ENCODE measurements around the gene TTK.
"Not testable (repeated sequence)": the region's sequence is repeated elsewhere in the genome, so short reads cannot be mapped to it uniquely, and the experiment has no call there.

The TTK gene

DNA sequence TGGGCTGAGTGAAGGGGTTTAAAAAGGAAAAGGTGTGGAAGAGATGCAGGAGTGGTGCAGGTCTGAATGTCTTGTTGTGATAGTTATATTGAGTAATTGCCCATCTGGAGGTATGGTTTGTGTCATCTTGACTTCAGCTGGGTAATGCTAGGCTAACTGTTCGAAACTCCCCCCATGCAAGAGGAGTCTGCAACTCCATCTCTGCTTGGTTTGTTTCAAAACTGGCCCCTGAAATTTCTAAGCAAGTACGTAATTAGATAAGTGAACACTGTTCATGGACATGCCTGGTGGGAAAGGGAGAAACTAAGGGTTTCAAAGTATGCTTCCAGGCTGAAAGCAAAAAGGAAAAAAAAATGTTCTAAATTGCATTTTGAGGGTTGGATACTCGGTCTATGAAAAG is 17.1 kb downstream of the TTK start:
- DNase-seq (ENCODE audit: low read depth in 2 of 2) = no peak

- no peak for DNase-seq (ENCODE audit: low read depth in 2 of 2)
These were observed 18.4 kb downstream of the TTK start for GRCh38 chr6:80022803-80023202.

- DNase-seq (ENCODE audit: low read depth in 2 of 2) = no peak
These were observed 24.1 kb downstream of the TTK start for GRCh38 chr6:80028589-80028988.

GRCh38 chr6:80029470-80029869 is 25.0 kb downstream of the TTK start:
- DNase-seq (ENCODE audit: low read depth in 2 of 2) = no peak

DNA sequence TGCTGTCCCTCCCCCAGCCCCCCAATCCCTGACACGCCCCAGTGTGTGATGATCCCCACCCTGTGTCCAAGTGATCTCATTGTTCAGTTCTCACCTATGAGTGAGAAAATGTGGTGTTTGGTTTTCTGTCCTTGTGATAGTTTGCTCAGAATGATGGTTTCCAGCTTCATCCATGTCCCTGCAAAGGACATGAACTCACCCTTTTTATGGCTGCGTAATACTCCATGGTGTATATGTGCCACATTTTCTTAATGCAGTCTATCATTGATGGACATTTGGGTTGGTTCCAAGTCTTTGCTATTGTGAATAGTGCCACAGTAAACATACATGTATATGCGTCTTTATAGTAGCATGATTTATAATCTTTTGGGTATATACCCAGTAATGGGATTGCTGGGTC is 43.8 kb downstream of the TTK start:
- not testable (repeated sequence) for DNase-seq (ENCODE audit: low read depth in 2 of 2)

- no peak for DNase-seq (ENCODE audit: low read depth in 2 of 2)
These were observed 56.3 kb downstream of the TTK start for GRCh38 chr6:80060774-80061173.

DNA sequence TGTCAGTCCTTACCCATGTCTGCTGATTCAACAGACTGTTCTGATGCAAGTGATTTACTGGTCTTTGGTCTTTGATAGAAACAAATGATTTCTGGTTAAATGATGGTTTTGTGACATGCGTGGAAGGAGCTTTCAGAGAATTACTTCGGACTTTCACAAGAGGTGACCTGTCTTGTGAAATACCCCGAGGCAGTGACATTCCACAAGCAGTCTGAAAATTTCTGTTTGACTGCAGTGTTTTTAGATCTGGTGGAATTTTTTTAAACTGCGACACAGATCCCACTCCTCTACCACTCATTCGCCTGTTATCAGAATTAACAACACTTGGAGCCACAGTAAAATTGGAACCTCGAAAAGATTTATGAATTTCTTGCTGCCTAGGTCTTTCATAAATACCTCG is 63.7 kb downstream of the TTK start:
- not testable (repeated sequence) for DNase-seq (ENCODE audit: low read depth in 2 of 2)

DNA sequence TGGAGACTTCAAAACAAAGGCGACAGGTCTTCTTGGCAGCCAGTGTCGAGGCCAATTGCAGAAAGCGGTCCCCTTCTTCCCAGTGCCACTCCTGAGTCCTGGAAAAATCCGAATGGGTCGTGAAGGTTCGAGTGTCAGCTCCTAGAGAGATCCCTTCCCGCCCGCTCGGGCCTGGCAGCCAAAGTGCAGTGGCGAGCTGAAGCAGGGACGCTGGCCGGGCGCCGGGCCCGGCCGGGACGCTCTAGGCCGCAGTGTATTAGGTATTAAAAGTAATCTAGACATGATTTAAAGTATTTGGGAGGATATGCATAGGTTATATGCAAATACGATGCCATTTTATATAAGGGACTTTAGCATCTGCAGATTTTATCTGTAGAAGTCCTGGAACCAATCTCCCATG is 66.0 kb downstream of the TTK start:
- DNase-seq (ENCODE audit: low read depth in 2 of 2) = not testable (repeated sequence)

DNA sequence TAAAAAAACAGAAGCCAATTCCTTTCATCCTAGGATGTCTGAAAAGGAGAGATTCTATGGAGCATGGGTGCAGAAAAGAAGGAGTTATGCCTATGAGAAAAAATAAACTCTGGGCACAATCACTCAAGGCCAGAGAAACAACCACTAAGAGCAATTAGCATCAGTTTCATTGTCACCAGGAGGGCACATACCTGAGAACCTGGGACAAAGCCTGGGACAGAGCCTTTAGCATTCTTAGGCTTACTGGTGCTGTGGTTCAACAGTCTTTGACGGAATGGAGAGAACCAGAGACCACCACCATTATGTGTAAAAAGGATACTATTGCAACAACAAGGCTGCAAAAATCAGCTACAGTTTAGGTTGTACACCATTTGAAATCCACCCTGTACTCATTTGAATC is 72.6 kb downstream of the TTK start:
- DNase-seq (ENCODE audit: low read depth in 2 of 2) = no peak

DNA sequence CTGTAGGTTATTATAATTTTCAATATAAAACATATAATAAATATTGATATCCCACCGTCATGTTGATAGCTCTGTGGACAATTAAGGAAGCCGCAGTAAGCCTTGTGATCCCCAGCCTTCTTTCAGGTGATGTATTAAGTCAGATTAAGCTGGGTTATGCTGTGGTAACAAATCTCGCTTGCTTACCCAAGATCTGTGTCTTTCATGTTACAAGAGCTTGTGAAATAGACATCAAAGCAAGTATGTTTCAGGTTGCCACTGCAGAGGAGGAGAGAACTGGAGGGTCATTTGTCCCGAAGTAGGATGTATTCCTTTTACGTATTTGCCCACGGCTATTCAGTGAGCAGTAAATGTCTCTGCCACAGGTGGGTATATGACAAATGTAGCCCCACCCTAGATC is 84.2 kb downstream of the TTK start:
- DNase-seq (ENCODE audit: low read depth in 2 of 2) = no peak

- no peak for DNase-seq (ENCODE audit: low read depth in 2 of 2)
These were observed 87.1 kb downstream of the TTK start for GRCh38 chr6:80091506-80091905.
